T-helper 1 cell treated with Interleukin-12 subunit alpha and Interleukin-12 subunit beta and Interleukin-4 antibody, amounts not matched to agents 30 μg/mL and 1 μg/mL, for 36 hours (primary cell): ENCODE data around the gene HSH2D.
"Not testable (repeated sequence)": the region's sequence is repeated elsewhere in the genome, so short reads cannot be mapped to it uniquely, and the experiment has no call there.

ENCODE experiments used
- H3K27ac Mint-ChIP-seq: one replicate; pipeline ENCODE4 v1.8.0; 2021; ENCODE audit warnings: mild to moderate bottlenecking, mixed read lengths
- H3K27me3 Mint-ChIP-seq: one replicate; pipeline ENCODE4 v1.8.0; 2021; ENCODE audit warnings: low read depth, mixed read lengths
- H3K36me3 Mint-ChIP-seq: one replicate; pipeline ENCODE4 v1.8.0; 2021; ENCODE audit warnings: low read depth, mixed read lengths
- H3K4me1 Mint-ChIP-seq: one replicate; pipeline ENCODE4 v1.8.0; 2021; ENCODE audit warnings: low read depth, mixed read lengths
- H3K4me3 Mint-ChIP-seq: one replicate; pipeline ENCODE4 v1.8.0; 2021; ENCODE audit warnings: mild to moderate bottlenecking, moderate library complexity, mixed read lengths
- H3K9me3 Mint-ChIP-seq: one replicate; pipeline ENCODE4 v1.8.0; 2021; ENCODE audit warnings: mixed read lengths

The HSH2D gene

DNA sequence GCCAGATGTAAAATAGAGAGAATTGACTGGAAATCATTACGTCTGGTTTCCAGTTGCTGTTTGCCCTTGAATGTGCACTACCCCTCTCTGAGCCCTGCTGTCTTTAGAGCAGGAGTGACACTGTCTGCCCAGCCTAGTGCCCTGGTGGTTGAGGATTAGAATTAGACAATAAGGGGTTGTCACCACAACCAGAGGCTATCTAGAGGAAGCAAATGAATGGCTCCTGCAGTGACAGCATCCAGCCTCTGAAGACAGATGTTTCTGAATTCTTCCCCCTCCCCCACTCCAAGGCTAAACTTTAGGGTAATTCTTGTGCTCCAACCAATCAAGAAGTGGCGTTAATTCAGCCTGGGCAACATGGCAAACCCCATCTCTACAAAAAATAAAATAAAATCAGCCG lies 29.8 kb upstream of the HSH2D start:
- H3K4me1 Mint-ChIP-seq: peaks cover 47% of the 10 kb centered on the region
- no peaks in the 10 kb centered on the region for H3K9me3 Mint-ChIP-seq
- peaks cover 19% of the 10 kb centered on the region for H3K36me3 Mint-ChIP-seq
- peak overlapping the region; percentile 40 for H3K4me3 Mint-ChIP-seq
- no peaks in the 10 kb centered on the region for H3K27me3 Mint-ChIP-seq
- H3K27ac Mint-ChIP-seq: peak overlapping the region; percentile 52

DNA sequence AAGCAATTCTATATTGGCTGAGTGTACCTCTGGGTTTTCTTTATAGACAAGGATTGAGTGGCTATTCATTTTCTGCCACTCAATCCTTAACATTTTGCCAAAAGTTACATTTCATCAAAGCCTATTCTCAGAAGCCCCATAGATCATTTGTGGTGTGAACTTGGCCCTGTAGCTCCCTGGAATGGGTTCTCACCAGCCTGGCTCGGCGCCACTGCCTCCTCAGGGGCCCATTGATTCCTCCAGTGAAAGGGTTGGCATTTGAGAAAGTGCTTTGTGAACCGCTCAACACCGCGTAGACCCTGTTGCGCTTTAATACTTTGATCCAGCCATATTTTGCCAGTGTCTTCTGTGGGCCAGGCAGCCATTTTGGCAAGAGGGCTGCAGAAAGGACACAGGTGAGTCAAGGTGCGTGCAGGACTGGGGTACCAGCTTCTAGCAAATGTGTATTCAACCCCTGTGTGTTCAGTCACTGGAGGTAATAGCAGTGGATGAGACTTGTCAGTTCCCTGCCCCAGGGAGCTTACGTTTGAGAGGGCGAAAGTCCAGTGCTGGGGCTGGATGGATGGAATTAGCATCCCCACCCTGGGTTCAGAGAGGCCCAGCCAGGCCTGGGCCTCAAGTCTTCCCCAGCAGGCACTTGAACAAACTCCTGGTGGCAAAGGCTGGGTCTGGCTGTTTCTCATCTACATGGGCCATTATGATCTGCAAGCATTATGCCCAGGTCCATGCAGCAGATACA lies 28.0 kb upstream of the HSH2D start:
- Mint-ChIP-seq H3K4me3 (no peak overlapping the region), H3K36me3 (peaks cover 27% of the 10 kb centered on the region), H3K27ac (peak overlapping the region; percentile 50), H3K27me3 (no peaks in the 10 kb centered on the region), H3K9me3 (no peaks in the 10 kb centered on the region), H3K4me1 (peaks cover 60% of the 10 kb centered on the region)

DNA sequence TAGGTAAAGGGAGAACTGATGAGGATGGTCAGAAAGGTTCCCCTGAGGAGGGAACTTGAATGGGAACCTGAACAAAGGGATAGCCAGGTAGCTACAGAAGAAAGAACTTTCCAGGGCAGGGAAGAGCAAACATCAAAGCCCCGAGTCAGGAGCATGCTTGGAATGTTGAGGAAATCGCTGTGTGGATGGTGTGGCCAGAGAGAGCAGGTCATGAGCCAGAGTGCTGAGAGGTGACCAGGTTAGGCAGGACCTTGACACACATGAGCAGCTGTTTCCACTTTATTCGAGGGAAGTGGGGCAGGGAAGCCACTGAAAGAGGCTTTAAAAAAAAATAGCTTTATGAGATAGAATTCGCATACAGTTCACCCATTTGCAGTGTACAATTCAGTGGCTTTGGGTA lies 27.4 kb upstream of the HSH2D start:
- Mint-ChIP-seq H3K27ac (peak overlapping the region; percentile 50), H3K4me3 (no peak overlapping the region), H3K9me3 (no peaks in the 10 kb centered on the region), H3K4me1 (peaks cover 60% of the 10 kb centered on the region), H3K36me3 (peaks cover 27% of the 10 kb centered on the region), H3K27me3 (no peaks in the 10 kb centered on the region)

DNA sequence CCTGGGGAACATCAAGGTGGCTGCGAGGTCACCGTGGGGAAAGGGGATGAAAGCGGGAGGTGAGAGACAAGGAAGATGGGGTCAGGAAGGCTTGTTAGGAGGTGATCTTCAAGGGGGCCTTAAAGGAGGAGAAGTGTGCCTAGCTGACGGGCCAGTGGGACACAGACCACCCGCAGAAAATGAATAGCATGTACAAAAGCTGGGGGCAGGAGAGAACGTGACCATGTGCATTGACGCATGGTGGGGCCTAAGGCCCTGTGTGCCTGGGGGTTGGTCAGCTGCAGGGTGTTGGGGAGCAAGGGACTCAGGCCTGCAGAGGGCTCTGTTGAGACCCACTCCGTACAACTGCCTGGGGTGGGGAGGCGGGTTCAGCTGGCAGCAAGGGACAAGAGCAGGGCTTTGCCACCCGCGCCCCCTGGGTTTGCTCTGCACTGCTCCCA lies 25.9 kb upstream of the HSH2D start:
- no peaks in the 10 kb centered on the region for H3K9me3 Mint-ChIP-seq
- peaks cover 52% of the 10 kb centered on the region for H3K4me1 Mint-ChIP-seq
- peak overlapping the region; percentile 81 for H3K27ac Mint-ChIP-seq
- peak overlapping the region; percentile 73 for H3K4me3 Mint-ChIP-seq
- H3K36me3 Mint-ChIP-seq: peaks cover 34% of the 10 kb centered on the region
- no peaks in the 10 kb centered on the region for H3K27me3 Mint-ChIP-seq

DNA sequence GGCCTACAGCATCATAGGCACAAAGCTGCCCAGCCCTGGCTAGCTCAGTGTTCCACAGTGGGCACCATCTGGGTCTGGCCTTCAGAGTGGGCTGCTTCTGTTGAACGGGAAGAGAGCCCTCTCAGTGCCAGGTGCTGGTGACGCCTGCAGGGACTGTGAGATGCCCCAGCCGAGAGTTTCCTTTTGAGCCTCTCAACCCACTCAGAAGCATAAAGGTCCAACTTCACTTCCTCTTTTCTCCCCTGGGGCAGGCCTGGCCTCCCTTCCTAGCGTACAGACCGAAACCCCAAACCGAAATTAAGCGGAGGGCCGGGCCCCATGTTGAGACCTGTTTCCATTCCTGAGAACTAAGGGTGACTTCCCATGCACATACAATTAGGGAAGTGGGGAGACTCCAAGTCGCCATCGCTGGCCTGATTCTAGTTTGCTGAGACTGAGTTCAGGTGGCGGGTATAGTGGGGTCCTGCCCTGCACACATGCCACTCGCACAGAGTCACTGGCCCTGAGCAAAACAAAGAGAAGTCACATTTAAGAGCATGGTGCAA lies 24.9 kb upstream of the HSH2D start:
- peaks cover 45% of the 10 kb centered on the region for H3K4me1 Mint-ChIP-seq
- peaks cover 34% of the 10 kb centered on the region for H3K36me3 Mint-ChIP-seq
- no peaks in the 10 kb centered on the region for H3K9me3 Mint-ChIP-seq
- H3K4me3 Mint-ChIP-seq: peak overlapping the region; percentile 73
- peak overlapping the region; percentile 95 for H3K27ac Mint-ChIP-seq
- no peaks in the 10 kb centered on the region for H3K27me3 Mint-ChIP-seq

DNA sequence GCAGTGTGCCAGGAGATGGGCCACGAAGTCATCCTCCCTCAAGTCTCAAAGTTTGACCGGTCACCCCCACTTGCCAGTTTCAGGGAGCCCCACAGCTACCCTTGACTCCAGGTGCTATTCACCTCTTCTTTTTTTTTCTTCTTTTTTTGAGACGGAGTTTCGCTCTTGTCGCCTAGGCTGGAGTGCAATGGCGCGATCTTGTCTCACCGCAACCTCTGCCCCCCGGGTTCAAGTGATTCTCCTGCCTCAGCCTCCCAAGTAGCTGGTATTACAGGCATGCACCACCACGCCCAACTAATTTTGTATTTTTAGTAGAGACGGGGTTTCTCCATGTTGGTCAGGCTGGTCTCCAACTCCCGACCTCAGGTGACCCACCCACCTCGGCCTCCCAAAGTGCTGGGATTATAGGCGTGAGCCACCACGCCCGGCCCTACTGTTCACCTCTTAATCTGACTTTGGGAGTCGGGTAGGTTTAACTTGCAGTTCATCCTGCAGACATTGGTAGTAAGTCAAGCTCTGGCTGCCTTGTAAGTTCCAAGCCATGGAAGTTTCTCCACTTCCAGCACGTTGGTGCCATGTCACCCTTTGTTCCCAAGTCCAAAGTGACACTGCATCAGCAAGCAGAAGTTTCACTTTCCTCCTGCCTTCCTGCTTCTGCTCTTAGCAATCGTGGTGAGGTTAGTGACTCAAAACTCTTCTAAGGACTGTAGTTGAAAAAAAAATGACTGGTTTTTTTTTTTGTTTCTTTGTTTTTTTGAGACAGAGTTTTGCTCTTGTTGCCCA lies 24.2 kb upstream of the HSH2D start:
- Mint-ChIP-seq H3K4me1 (peaks cover 41% of the 10 kb centered on the region), H3K36me3 (peaks cover 36% of the 10 kb centered on the region), H3K27ac (peak overlapping the region; percentile 95), H3K4me3 (peak overlapping the region; percentile 73)
- not testable (repeated sequence) for H3K9me3 Mint-ChIP-seq, H3K27me3 Mint-ChIP-seq

DNA sequence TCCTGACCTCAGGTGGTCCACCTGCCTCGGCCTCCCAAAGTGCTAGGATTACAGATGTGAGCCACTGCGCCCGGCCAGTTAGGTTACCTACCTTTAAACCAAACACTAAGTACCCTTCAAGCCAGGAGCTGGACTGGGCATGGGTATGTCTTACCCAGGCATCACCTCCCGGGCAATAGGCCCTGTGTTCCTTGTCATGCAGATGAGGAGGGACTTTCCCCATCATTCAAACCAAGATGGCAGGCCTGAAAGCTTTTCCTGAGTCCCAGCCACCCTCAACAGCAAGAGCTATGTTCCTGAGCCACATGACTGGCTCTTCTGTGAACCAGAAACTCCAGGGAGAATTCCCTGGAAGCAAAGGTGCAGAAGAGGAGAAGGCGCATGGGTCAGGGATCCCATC lies 22.3 kb upstream of the HSH2D start:
- H3K27ac Mint-ChIP-seq: no peak overlapping the region
- peaks cover 32% of the 10 kb centered on the region for H3K4me1 Mint-ChIP-seq
- no peaks in the 10 kb centered on the region for H3K9me3 Mint-ChIP-seq
- H3K27me3 Mint-ChIP-seq: no peaks in the 10 kb centered on the region
- H3K4me3 Mint-ChIP-seq: no peak overlapping the region
- H3K36me3 Mint-ChIP-seq: peaks cover 41% of the 10 kb centered on the region

DNA sequence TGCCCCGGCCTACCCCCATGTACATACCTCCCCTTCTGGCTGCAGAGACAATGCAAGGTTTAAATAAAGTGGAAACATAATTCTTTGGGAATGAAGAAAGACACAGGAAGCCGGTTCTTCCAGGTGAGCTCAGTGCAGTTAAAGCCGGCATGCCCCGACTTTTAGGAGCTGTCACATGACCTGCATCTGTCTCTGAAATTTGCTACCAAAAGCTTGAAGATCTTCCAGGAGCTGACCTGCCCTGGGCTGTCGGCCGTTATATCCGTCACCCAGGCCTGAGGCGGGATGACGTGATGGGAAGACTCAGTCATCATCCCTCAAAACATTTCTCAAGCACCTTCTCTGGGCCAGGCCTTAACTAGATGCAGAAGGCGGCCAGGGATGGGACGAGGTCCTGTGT lies 21.5 kb upstream of the HSH2D start:
- Mint-ChIP-seq H3K9me3 (no peaks in the 10 kb centered on the region), H3K36me3 (peaks cover 47% of the 10 kb centered on the region), H3K27ac (peak overlapping the region; percentile 26), H3K4me3 (no peak overlapping the region), H3K4me1 (peaks cover 31% of the 10 kb centered on the region), H3K27me3 (no peaks in the 10 kb centered on the region)

DNA sequence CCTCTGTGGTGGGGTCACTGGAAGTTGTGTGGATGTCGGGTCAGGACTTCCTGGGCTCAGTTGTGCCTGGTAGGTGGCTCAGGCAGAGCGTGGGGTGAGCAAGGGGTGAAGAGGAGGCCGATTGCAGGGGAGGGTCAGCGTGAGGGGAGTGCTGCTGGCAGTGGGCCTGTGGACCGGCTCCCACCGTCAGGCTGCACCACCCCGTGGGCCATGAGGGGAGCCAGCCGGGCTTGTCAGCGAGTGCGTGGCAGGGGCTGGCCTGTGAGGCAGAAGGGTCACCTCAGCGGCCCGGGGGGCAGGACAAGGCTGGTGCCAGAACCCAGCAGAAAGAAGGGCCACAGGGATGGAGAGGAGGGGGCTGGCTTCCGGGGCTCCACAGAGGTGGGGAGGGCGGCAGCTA lies 18.5 kb upstream of the HSH2D start:
- peaks cover 43% of the 10 kb centered on the region for H3K36me3 Mint-ChIP-seq
- H3K4me1 Mint-ChIP-seq: peaks cover 1% of the 10 kb centered on the region
- H3K27ac Mint-ChIP-seq: peak overlapping the region; percentile 52
- no peak overlapping the region for H3K4me3 Mint-ChIP-seq
- H3K9me3 Mint-ChIP-seq: no peaks in the 10 kb centered on the region
- H3K27me3 Mint-ChIP-seq: no peaks in the 10 kb centered on the region

DNA sequence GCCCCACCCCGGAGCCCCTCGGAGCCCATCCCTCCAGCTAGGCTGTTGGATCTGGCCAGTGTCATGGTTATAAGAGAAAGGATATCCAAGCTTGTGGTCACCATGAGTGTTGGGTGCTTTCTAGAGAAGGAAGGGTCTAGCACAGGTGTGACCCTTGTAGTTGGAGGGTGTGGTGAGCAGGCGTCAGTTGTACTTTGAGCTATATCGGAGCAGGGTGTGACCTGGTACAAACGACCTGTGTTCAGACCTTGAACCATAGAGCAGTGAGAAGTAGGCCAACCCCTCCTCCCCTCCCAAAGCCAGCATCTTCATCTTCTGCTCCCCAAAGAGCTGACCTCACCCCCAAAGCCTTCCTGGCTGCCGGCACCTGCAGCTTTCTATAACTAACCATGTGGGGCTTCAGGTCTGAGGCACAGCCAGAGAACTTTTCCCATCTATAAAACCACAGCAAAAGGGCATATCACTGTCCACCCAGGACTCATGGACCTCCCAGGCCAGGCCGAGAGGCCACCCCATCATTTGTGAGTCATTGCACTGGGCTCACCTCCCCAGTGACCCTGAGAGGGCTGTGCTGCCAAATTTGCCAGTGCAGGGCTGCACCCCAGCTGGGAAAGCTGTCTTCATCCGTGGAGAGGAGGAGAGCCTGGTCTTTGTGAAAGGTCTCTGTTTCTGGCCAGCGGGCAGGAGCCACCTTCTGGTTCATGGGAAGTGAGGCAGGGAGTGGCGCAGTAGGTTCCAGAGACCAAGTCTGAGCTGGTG lies 17.6 kb upstream of the HSH2D start:
- Mint-ChIP-seq H3K27ac (no peak overlapping the region), H3K36me3 (peaks cover 50% of the 10 kb centered on the region)

DNA sequence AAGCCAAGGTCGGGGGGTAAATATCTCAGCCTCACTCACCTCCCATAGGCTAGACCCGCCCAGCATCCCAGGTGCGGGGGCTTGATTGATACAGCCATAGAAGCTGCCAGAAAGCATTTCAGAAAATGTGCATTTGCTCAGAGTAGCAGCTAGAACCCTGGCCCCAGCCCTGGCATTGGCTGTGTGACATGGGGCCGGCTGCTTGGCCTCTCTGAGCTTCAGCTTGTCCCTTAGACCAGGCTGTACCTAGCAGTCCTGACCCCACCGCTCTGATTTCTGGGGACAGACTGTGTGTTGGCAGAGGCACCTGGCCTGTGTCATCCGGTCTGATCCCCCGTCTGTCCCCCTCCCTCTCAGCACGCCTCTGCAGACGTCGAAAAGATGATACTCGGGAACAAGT lies 16.4 kb upstream of the HSH2D start:
- H3K27me3 Mint-ChIP-seq: no peaks in the 10 kb centered on the region
- peaks cover 11% of the 10 kb centered on the region for H3K9me3 Mint-ChIP-seq
- H3K36me3 Mint-ChIP-seq: peaks cover 55% of the 10 kb centered on the region
- H3K4me1 Mint-ChIP-seq: peaks cover 8% of the 10 kb centered on the region
- no peak overlapping the region for H3K4me3 Mint-ChIP-seq
- H3K27ac Mint-ChIP-seq: no peak overlapping the region

More for the DNA sequence above, 17.6 kb upstream of the HSH2D start:
- no peak overlapping the region for H3K4me3 Mint-ChIP-seq
- H3K9me3 Mint-ChIP-seq: no peaks in the 10 kb centered on the region
- H3K27me3 Mint-ChIP-seq: no peaks in the 10 kb centered on the region
- H3K4me1 Mint-ChIP-seq: peaks cover 3% of the 10 kb centered on the region

DNA sequence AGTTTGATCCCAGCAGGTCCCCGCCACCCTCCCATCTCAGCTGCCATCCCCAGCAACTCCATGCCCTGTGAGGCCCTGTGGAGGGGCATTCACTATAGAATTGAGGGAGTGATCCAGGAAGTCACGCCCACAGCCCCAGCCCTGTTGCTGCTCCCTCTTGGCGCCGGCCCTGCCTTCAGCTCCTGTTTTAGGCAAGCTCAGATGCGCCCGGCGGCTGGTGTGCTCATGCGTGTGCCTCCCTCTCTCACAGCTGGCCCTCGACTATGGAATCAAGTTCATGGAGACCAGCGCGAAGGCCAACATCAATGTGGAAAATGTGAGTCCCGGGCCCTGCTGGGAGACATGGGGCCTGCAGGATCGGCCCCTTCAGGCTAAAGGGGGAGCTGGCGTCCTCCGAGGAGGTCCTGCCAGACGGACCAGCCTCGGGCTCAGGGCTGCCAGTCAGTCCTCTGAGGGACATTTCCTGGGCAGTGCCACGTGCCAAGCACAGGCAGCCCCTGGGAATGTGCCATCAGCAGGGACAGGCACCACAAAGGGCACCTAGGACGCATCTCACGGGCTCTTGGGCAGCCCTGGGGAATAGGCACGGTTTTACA lies 15.6 kb upstream of the HSH2D start:
- Mint-ChIP-seq H3K4me3 (no peak overlapping the region), H3K27me3 (no peaks in the 10 kb centered on the region), H3K9me3 (peaks cover 11% of the 10 kb centered on the region), H3K4me1 (peaks cover 8% of the 10 kb centered on the region), H3K27ac (no peak overlapping the region), H3K36me3 (peaks cover 58% of the 10 kb centered on the region)

DNA sequence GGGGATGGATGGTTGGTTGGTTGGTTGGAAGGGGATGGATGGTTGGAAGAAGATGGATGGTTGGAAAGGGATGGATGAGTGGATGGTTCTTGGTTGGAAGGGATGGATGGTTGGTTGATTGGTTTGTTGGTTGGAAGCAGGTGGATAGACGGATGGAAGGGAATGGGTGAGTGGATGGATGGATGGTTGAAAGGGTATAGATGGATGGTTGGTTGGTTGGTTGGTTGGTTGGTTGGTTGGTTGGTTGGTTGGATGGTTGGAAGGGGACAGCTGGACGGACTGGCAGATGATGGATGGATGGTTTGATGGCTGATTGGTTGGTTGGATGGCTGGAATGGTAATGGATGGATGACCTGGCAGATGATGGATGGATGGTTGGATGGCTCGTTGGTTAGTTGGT lies 11.8 kb upstream of the HSH2D start:
- Mint-ChIP-seq H3K27ac (peak overlapping the region; percentile 61), H3K4me1 (peaks cover 14% of the 10 kb centered on the region), H3K27me3 (no peaks in the 10 kb centered on the region), H3K36me3 (peaks cover 61% of the 10 kb centered on the region), H3K9me3 (peaks cover 11% of the 10 kb centered on the region), H3K4me3 (no peak overlapping the region)

DNA sequence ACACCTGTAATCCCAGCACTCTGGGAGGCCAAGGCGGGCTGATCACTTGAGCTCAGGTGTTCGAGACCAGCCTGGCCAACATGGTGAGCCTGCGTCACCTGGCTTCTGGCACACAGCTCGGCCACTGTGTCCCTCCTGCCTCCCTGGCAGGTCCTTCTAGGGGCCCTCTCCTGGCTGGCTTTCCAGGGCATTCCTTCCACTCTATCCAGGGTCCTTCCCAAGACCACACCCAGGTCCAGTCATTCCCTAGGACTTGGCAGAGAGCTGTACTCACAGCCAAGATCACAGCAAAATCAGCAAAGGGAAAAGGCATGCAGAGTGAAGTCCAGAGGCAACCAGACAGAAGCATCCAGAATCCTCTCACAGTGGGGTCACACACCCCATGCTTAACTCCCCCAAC lies 9.7 kb upstream of the HSH2D start:
- Mint-ChIP-seq H3K27me3 (no peaks in the 10 kb centered on the region), H3K27ac (no peak overlapping the region), H3K4me3 (no peak overlapping the region), H3K36me3 (peaks cover 51% of the 10 kb centered on the region), H3K4me1 (peaks cover 18% of the 10 kb centered on the region), H3K9me3 (peaks cover 11% of the 10 kb centered on the region)
